HL-60 (cell line): ENCODE results near the gene BIN1.

Experiments
- DNase-seq, 2 experiments: peaks; one replicate each; pipeline ENCODE4 v3.0.0-alpha.2; 2010 to 2020; ENCODE audit warnings: low read depth in 1 of 2, low spot score in 1 of 2
- H3K27ac ChIP-seq: fragments of 250-450 bp; sonication (Bioruptor Pico); replicated peaks from 2 replicates; pipeline ENCODE4 v1.5.1; 2020; ENCODE audit warnings: mild to moderate bottlenecking, moderate library complexity
- H3K27me3 ChIP-seq: fragments of 250-450 bp; sonication (Bioruptor Pico); 2 replicates; pipeline ENCODE4 v1.5.1; 2021; ENCODE audit warnings: mild to moderate bottlenecking, moderate library complexity; ENCODE audit not compliant: insufficient read depth, poor library complexity, severe bottlenecking
- H3K4me3 ChIP-seq: replicated peaks from 2 replicates; pipeline ENCODE4 v1.5.1; 2011; ENCODE audit warnings: mild to moderate bottlenecking, control low read depth, low read length; ENCODE audit not compliant: insufficient read depth
- GABPA ChIP-seq: IDR thresholded peaks from 2 replicates; pipeline ENCODE4 v1.6.1; 2012; ENCODE audit warnings: low read depth
- POLR2AphosphoS5 ChIP-seq: IDR thresholded peaks from 2 replicates; pipeline ENCODE4 v1.6.1; 2012; ENCODE audit warnings: low read depth
- SPI1 ChIP-seq: IDR thresholded peaks from 2 replicates; pipeline ENCODE4 v1.6.1; 2012; ENCODE audit warnings: low read depth, mild to moderate bottlenecking, borderline replicate concordance
- TF ChIP-seq, protein P1 (sequence below): IDR thresholded peaks from one replicate; pipeline ENCODE4 v1.5.1; 2011; ENCODE audit warnings: low read length, control low read depth, inconsistent platforms; ENCODE audit not compliant: insufficient read depth
- TF ChIP-seq, protein P2 (sequence below): IDR thresholded peaks from 2 replicates; pipeline ENCODE4 v1.6.1; 2012; ENCODE audit warnings: low read depth; ENCODE audit not compliant: insufficient replicate concordance

Gene BIN1

DNA sequence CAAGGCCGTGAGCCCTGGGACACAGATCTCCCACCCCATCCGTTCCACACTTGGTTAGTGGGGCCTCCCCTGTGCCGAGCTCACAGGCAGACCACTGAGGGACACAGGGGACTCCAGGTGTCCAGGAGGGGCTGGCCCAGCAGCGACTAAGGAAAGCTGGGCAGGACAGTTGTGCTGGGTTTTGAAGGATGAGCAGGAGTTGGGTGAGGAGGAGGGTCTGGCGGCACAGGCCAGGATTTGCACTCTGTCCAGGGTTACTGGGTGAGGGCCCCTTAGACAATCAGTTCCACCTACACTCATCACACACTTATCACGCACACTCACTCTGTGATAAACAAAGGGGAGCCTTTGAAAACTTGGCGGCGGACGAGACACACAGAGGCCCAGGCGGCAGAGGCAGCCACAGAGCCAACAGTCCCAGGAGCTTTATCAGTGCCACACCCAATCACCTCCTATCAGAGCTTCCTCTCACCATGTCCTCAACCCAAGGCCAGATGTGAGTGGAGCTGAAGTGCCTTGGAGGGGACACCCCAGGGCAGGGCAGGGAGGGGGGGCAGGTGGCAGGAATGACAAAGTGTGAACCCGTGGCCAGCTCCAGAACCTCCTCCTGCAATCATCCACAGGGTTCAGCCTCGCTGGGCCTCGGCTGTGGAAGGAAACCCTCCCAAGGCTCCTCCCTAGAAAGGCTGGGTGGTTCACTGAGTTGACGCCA lies 26.6 kb downstream of the BIN1 start:
- no peak overlapping the region for H3K4me3 ChIP-seq
- H3K27ac ChIP-seq: no peak overlapping the region
- TF ChIP-seq POLR2AphosphoS5 (no peak), GABPA (no peak), SPI1 (no peak)
- TF ChIP-seq, protein P1, sequence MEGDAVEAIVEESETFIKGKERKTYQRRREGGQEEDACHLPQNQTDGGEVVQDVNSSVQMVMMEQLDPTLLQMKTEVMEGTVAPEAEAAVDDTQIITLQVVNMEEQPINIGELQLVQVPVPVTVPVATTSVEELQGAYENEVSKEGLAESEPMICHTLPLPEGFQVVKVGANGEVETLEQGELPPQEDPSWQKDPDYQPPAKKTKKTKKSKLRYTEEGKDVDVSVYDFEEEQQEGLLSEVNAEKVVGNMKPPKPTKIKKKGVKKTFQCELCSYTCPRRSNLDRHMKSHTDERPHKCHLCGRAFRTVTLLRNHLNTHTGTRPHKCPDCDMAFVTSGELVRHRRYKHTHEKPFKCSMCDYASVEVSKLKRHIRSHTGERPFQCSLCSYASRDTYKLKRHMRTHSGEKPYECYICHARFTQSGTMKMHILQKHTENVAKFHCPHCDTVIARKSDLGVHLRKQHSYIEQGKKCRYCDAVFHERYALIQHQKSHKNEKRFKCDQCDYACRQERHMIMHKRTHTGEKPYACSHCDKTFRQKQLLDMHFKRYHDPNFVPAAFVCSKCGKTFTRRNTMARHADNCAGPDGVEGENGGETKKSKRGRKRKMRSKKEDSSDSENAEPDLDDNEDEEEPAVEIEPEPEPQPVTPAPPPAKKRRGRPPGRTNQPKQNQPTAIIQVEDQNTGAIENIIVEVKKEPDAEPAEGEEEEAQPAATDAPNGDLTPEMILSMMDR: no peak
- TF ChIP-seq, protein P2, sequence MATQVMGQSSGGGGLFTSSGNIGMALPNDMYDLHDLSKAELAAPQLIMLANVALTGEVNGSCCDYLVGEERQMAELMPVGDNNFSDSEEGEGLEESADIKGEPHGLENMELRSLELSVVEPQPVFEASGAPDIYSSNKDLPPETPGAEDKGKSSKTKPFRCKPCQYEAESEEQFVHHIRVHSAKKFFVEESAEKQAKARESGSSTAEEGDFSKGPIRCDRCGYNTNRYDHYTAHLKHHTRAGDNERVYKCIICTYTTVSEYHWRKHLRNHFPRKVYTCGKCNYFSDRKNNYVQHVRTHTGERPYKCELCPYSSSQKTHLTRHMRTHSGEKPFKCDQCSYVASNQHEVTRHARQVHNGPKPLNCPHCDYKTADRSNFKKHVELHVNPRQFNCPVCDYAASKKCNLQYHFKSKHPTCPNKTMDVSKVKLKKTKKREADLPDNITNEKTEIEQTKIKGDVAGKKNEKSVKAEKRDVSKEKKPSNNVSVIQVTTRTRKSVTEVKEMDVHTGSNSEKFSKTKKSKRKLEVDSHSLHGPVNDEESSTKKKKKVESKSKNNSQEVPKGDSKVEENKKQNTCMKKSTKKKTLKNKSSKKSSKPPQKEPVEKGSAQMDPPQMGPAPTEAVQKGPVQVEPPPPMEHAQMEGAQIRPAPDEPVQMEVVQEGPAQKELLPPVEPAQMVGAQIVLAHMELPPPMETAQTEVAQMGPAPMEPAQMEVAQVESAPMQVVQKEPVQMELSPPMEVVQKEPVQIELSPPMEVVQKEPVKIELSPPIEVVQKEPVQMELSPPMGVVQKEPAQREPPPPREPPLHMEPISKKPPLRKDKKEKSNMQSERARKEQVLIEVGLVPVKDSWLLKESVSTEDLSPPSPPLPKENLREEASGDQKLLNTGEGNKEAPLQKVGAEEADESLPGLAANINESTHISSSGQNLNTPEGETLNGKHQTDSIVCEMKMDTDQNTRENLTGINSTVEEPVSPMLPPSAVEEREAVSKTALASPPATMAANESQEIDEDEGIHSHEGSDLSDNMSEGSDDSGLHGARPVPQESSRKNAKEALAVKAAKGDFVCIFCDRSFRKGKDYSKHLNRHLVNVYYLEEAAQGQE: no peak
- no peaks in the 10 kb centered on the region for H3K27me3 ChIP-seq
- DNase-seq: no peak

DNA sequence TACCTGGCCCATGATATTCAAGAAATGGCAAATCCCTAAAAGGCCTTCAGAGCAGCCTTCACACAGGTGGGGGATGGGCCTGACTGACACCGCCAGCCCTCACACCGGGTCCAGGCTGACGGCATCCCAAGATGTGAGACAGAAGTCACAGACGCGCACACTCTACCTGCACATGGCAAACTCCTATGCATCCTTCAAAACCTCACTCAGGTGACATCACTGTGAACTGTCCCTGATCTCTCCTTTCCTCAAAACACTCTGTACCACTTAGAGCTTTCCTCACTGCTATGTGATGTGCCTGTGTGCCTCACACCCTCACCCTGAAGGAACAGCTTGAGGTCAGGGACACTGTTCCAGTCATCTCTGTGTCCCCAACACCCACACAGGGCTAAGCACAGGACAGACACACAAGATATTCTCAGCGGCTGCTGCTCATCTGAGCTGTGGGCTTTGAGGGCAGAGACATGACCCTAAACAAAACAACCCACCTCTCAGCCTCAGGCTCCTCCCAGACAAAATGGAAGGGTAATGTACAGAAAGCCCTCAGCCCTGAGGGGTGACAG lies 27.5 kb downstream of the BIN1 start:
- Histone ChIP-seq H3K27ac (no peak overlapping the region), H3K27me3 (no peaks in the 10 kb centered on the region), H3K4me3 (no peak overlapping the region)
- TF ChIP-seq, protein P2: no peak
- TF ChIP-seq, protein P1: no peak
- TF ChIP-seq POLR2AphosphoS5 (no peak), SPI1 (no peak), GABPA (no peak)
- no peak for DNase-seq

DNA sequence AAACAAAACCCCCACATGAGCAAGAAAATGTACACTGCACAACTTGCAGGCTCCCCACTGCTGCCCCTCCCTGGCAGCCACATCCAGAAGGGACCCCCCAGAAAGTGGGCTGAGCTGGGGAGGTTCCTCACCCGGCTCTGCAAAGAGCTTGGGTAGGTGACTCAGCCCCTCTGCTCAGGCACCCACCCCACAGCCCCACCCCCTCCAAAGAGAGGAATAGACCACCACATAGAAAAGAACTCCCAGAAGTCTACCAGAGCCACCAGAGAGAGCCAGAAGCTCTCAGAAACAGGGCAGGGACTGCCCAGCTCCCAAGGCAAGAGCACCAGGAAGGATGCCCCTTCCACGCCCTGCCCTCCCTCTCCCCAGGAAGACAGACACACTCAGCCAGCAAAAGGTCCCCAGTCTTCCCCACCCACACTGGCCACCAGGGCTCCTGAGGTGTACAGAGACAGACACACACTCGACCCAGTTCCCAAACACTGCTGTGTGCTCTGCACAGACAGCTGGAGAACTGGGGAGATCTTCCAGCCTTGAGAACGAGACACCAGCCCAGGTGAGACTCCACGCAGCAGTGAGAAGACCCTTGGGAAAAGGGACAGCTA lies 28.2 kb downstream of the BIN1 start:
- H3K27ac ChIP-seq: no peak overlapping the region
- DNase-seq: no peak
- TF ChIP-seq, protein P1: no peak
- no peak for TF ChIP-seq SPI1
- TF ChIP-seq, protein P2: no peak
- TF ChIP-seq POLR2AphosphoS5: no peak
- no peak for TF ChIP-seq GABPA
- H3K4me3 ChIP-seq: no peak overlapping the region
- H3K27me3 ChIP-seq: no peaks in the 10 kb centered on the region
